Astrocyte of the hippocampus (primary cell): ENCODE results near the gene STX8.

Experiments
- DNase-seq: peaks from one replicate; pipeline ENCODE4 v3.0.0; 2011; ENCODE audit warnings: low read depth, low spot score

Gene STX8

GRCh38 chr17:9240659-9241370 is 334.8 kb downstream of the STX8 start:
- peak; percentile 77 for DNase-seq

DNA sequence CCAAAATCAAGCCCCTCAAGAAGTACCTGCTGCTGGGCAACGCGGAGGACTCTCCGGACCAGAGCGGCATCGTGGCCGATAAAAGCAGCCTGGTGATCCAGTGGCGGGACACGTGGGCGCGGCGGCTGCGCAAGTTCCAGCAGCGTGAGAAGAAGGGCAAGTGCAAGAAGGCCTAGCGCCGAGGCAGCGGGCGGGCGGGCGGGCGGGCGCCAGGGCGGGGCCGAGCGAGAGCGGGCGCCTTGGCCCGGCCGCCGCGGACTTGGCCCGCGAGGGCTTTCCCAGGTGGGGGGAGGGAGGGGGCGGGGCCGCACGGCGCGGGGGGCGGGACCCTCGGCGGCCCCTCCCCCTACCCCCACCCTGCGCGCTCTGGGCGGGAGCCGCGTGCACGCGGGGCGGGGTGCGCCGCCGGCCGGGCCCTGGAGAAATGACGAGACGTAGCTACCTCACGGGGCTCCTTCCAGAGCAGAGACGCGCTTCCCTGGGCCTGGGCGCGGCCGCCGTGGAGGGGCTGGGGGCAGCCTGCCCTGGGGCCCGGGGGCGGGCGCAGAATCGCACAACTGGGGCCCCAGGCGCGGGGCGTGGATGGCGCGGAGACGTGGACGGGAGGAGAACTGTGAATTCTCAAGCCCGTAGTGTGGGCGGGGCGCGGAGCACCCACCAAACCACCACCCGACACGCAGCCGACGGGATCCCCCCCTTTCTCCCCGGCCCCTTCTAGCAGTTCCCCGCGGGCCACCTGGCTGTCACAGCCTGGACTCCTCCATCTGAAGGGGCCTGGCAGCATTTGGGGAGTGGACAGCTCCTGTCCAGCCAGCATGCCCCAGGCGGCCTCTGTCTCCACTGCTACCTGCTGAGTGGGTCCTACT is 335.6 kb downstream of the STX8 start:
- DNase-seq: peak; percentile 76

DNA sequence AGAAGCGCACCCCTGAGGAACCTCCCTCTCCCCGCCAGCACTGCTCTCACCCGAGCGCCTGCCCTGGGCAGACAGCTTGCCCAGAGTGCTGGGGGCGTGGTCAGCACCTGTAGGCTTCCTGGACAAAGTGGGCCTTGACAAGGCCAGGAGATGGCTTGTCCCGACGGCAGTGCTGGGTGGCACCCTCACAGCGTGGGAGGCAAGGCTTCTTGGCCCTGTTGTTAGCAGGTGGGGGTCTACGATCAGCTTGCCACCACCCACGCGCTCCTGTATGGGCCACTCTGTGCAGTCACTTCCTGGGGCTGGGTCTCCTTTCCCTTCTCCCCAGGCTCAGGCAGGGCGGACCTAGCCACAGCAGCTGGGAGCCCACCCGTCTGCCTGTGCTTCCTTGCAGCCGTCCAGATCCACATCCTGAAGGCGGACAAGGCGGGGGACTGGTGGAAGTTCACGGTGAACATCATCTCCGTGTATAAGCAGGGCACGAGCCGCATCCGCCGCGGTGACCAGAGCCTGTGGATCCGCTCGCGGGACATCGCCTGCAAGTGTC is 336.3 kb downstream of the STX8 start:
- DNase-seq: no peak

- no peak for DNase-seq
Measured at GRCh38 chr17:9238340-9239245, 337.0 kb downstream of the STX8 start.

GRCh38 chr17:9237661-9238301 is 337.8 kb downstream of the STX8 start:
- no peak for DNase-seq

- DNase-seq: no peak
Measured at GRCh38 chr17:9237053-9237410, 338.6 kb downstream of the STX8 start.

GRCh38 chr17:9236286-9237052 is 339.2 kb downstream of the STX8 start:
- DNase-seq: no peak

- no peak for DNase-seq
Measured at GRCh38 chr17:9235346-9235745, 340.3 kb downstream of the STX8 start.

GRCh38 chr17:9234389-9234945 is 341.2 kb downstream of the STX8 start:
- DNase-seq: no peak

DNA sequence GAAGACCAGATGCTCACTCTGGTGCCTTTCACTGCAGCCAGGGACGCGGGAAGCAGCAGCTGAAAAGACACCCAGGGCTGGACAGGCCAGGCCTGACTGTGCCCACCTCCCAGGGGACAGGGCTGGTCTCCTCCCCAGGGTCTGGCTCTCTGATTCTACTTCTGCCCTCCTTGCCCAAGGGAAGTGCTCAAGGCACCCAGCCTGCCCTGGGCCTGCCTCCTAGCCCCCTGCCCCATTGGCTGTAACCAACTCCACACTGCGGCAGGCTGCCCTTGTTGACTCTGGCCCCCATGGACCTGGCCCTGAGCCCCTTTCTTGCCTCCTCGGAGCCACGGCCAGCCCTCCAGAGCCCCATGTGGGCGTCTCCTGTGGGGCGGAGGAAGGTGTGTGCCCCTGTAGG is 341.9 kb downstream of the STX8 start:
- no peak for DNase-seq

- DNase-seq: no peak
Measured at GRCh38 chr17:9233271-9233599, 342.4 kb downstream of the STX8 start.

- no peak for DNase-seq
Measured at GRCh38 chr17:9232591-9233270, 342.9 kb downstream of the STX8 start.

GRCh38 chr17:9232155-9232475 is 343.5 kb downstream of the STX8 start:
- no peak for DNase-seq

DNA sequence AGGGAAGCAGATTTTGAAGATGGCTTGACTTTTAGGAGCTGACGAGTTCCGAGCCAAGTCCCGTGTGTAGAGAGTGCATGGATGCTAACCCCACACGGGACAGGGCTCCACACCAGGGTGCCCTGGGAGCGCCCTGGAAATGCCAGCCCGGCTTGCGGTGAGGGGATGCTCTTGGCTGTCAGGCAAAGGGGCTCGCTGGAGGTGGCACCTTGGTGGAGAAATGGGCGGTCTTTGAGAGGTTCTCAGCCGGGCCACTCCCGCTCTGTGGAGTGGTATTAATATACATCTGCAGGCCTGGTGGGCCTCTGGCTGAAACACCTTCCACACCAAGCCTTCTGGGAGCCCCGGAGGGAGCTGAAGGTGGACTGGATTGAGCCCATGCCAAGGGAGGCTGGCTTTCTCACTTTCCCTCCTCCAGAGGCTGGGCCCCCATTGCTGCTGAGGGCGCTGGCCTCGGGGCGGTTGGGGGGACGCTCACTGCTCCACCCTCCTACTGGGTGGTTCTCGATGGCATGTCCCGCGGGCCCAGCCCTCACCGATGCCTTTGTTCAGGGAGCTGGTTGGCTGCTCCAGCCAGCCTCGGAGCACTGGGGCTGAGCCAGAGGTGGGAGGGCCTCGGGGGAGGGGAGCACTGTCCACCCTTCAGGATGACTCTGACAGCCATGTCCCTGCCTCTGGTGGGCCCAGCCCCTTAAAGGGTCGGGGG is 344.0 kb downstream of the STX8 start:
- no peak for DNase-seq

- no peak for DNase-seq
Measured at GRCh38 chr17:9230861-9231260, 344.8 kb downstream of the STX8 start.

DNA sequence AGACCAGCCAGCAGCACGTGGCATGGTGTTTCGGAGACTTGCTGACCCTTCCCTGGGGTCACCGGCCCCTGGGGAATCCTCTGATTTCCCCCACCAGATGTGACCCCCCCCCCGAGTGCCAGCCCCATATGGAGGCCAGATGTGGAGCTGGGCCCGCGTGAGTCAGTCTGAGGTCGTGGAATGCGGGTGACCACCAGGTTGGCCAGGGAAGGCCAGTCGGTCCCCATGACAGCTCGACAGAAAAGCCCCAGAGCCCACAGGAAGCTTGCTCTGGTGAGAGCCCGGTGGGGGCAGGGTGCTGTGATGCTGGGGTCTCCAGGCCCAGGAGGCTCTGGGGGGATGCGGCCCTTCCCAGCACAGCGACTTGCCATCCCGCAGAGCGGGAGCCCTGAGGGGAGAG is 345.3 kb downstream of the STX8 start:
- no peak for DNase-seq

GRCh38 chr17:9229826-9230201 is 345.8 kb downstream of the STX8 start:
- no peak for DNase-seq

DNA sequence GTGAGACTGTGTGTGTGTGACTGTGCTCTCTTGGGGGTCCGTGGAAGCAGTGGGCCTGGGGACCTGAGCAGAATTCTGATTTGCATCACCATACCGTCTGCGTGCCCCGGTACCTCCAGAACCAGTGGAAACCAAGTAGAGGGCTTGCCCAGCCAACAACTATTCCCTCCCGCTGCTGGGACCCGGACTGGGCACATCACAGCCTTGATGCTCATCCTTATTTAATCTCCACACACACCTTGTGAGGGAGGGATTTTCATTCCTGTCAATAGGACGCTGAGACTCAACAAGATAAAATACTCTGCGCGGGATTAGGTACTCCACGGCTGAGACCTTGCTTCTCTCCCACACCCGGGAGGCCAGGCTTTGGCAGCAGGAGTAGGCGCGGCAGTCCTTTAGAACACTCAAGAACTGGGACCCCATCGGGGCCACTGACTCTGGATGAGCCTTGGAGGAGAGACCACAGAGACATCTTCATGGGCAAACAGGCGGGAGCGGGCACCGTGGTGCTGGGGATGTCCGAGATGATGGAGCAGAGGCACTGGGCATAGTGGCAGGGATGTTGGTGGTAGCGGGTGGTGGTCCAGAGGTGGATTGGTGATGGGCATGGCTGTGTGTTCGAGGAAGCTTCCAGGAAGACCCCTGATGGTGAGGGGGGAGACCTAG is 346.3 kb downstream of the STX8 start:
- DNase-seq: no peak
